WTC11 (cell line): ENCODE results near the gene WDR36. TPM values are rescaled to one million over a fixed set of nuclear protein-coding genes. Genes with fewer than 3 reads are reported as not detected.

Source experiments
- ATAC-seq: fragments of 200-7000 bp; cut with Tn5 transposase; 2 replicates; pipeline ENCODE4 v1.10.0; 2021; ENCODE audit warnings: mild to moderate bottlenecking, moderate library complexity
- CTCF ChIA-PET: fragments of 300-600 bp; sonication (Branson Sonifier 250); formaldehyde crosslinking; loops from one replicate; lab custom pipeline; 2021; ENCODE audit warnings: antibody characterized with exemption; lab: Charles Lee
- POLR2A ChIA-PET: fragments of 350-600 bp; sonication (Branson Sonifier 250); formaldehyde crosslinking; loops from one replicate; lab custom pipeline; 2021; ENCODE audit warnings: antibody characterized with exemption; lab: Charles Lee
- DNase-seq: peaks from one replicate; pipeline ENCODE4 v3.0.0; 2021; ENCODE audit warnings: low spot score
- H3K27ac Mint-ChIP-seq: 2 replicates; pipeline ENCODE4 v1.8.0; 2021; ENCODE audit warnings: mixed read lengths
- H3K27me3 Mint-ChIP-seq: 2 replicates; pipeline ENCODE4 v1.8.0; 2021; ENCODE audit warnings: low read depth, mild to moderate bottlenecking, moderate library complexity, mixed read lengths
- H3K36me3 Mint-ChIP-seq: 2 replicates; pipeline ENCODE4 v1.8.0; 2021; ENCODE audit warnings: mixed read lengths
- H3K4me1 Mint-ChIP-seq: 2 replicates; pipeline ENCODE4 v1.8.0; 2022; ENCODE audit warnings: mixed read lengths
- H3K4me3 Mint-ChIP-seq: 2 replicates; pipeline ENCODE4 v1.8.0; 2021; ENCODE audit warnings: mild to moderate bottlenecking, moderate library complexity, mixed read lengths
- H3K9me3 Mint-ChIP-seq: 2 replicates; pipeline ENCODE4 v1.8.0; 2021; ENCODE audit warnings: mixed read lengths
- AFF4 ChIP-seq: sonication (generic); formaldehyde crosslinking; IDR thresholded peaks from 2 replicates; pipeline ENCODE4 v1.8.1; 2023; ENCODE audit warnings: mild to moderate bottlenecking, missing genetic modification reagents, borderline replicate concordance
- ATF2 ChIP-seq: sonication (generic); formaldehyde crosslinking; IDR thresholded peaks from 2 replicates; pipeline ENCODE4 v1.8.1; 2022; ENCODE audit warnings: low read depth, missing genetic modification reagents, borderline replicate concordance
- CBFB ChIP-seq: sonication (generic); formaldehyde crosslinking; IDR thresholded peaks from 2 replicates; pipeline ENCODE4 v1.8.1; 2022; ENCODE audit warnings: mild to moderate bottlenecking, low read depth, missing genetic modification reagents
- EMX1 ChIP-seq: fragments of 250-450 bp; sonication (Bioruptor Pico); IDR thresholded peaks from 2 replicates; pipeline ENCODE4 v1.8.0; 2021; ENCODE audit warnings: mild to moderate bottlenecking
- FOXK1 ChIP-seq: sonication (generic); formaldehyde crosslinking; IDR thresholded peaks from 2 replicates; pipeline ENCODE4 v1.8.0; 2022; ENCODE audit warnings: mild to moderate bottlenecking, moderate library complexity, missing genetic modification reagents
- FOXP1 ChIP-seq: sonication (generic); formaldehyde crosslinking; IDR thresholded peaks from 2 replicates; pipeline ENCODE4 v1.8.0; 2022; ENCODE audit warnings: missing genetic modification reagents, mild to moderate bottlenecking, moderate library complexity, borderline replicate concordance
- HMGA2 ChIP-seq: fragments of 250-450 bp; sonication (Bioruptor Pico); IDR thresholded peaks from 2 replicates; pipeline ENCODE4 v1.4.0; 2021; ENCODE audit warnings: mild to moderate bottlenecking, moderate library complexity
- JUN ChIP-seq: sonication (generic); formaldehyde crosslinking; IDR thresholded peaks from 2 replicates; pipeline ENCODE4 v1.8.0; 2023; ENCODE audit warnings: mild to moderate bottlenecking, missing genetic modification reagents
- MXD4 ChIP-seq: fragments of 250-450 bp; sonication (Bioruptor Pico); IDR thresholded peaks from 2 replicates; pipeline ENCODE4 v1.8.0; 2021; ENCODE audit warnings: mild to moderate bottlenecking, moderate library complexity, borderline replicate concordance
- NR2C2 ChIP-seq: sonication (generic); formaldehyde crosslinking; IDR thresholded peaks from 2 replicates; pipeline ENCODE4 v1.8.0; 2022; ENCODE audit warnings: mild to moderate bottlenecking, missing genetic modification reagents
- RELA ChIP-seq: sonication (generic); formaldehyde crosslinking; IDR thresholded peaks from 2 replicates; pipeline ENCODE4 v1.8.1; 2022; ENCODE audit warnings: missing genetic modification reagents, mild to moderate bottlenecking, borderline replicate concordance
- TCF7 ChIP-seq: sonication (generic); formaldehyde crosslinking; IDR thresholded peaks from 2 replicates; pipeline ENCODE4 v1.8.0; 2022; ENCODE audit warnings: mild to moderate bottlenecking, low read depth, missing genetic modification reagents, moderate library complexity
- ZBTB21 ChIP-seq: sonication (generic); formaldehyde crosslinking; IDR thresholded peaks from 2 replicates; pipeline ENCODE4 v1.8.1; 2023; ENCODE audit warnings: mild to moderate bottlenecking, missing genetic modification reagents, borderline replicate concordance
- ZNF121 ChIP-seq: sonication (generic); formaldehyde crosslinking; IDR thresholded peaks from 2 replicates; pipeline ENCODE4 v1.8.0; 2023; ENCODE audit warnings: missing genetic modification reagents
- ZNF396 ChIP-seq: fragments of 250-450 bp; sonication (Bioruptor Pico); IDR thresholded peaks from 2 replicates; pipeline ENCODE4 v1.8.0; 2021; ENCODE audit warnings: mild to moderate bottlenecking, moderate library complexity, borderline replicate concordance
- ZNF416 ChIP-seq: fragments of 250-450 bp; sonication (Bioruptor Pico); IDR thresholded peaks from 2 replicates; pipeline ENCODE4 v1.9.0; 2021; ENCODE audit warnings: mild to moderate bottlenecking, inconsistent platforms
- ZNF423 ChIP-seq: fragments of 250-450 bp; sonication (Bioruptor Pico); IDR thresholded peaks from 2 replicates; pipeline ENCODE4 v2.1.2; 2022; ENCODE audit warnings: mild to moderate bottlenecking, moderate library complexity
- total RNA-seq: library from RNA; stranded (reverse); gene quantifications from 3 replicates; pipeline ENCODE4 v1.2.3, GENCODE V29; 2021
- TF ChIP-seq, protein P1 (sequence below): sonication (generic); formaldehyde crosslinking; IDR thresholded peaks from 2 replicates; pipeline ENCODE4 v1.8.1; 2023; ENCODE audit warnings: mild to moderate bottlenecking, missing genetic modification reagents, moderate library complexity
- TF ChIP-seq, protein P2 (sequence below): sonication (generic); formaldehyde crosslinking; IDR thresholded peaks from 2 replicates; pipeline ENCODE4 v1.8.0; 2022; ENCODE audit warnings: mild to moderate bottlenecking, missing genetic modification reagents
- TF ChIP-seq, protein P3 (sequence below): fragments of 250-450 bp; sonication (Bioruptor Pico); IDR thresholded peaks from 2 replicates; pipeline ENCODE4 v2.1.2; 2022; ENCODE audit warnings: mild to moderate bottlenecking, moderate library complexity
- TF ChIP-seq, protein P4 (sequence below): sonication (generic); formaldehyde crosslinking; IDR thresholded peaks from 2 replicates; pipeline ENCODE4 v1.8.1; 2023; ENCODE audit warnings: mild to moderate bottlenecking, missing genetic modification reagents

Gene WDR36
- total RNA-seq, 1 experiment from 2014 or later = 34.1 TPM

DNA sequence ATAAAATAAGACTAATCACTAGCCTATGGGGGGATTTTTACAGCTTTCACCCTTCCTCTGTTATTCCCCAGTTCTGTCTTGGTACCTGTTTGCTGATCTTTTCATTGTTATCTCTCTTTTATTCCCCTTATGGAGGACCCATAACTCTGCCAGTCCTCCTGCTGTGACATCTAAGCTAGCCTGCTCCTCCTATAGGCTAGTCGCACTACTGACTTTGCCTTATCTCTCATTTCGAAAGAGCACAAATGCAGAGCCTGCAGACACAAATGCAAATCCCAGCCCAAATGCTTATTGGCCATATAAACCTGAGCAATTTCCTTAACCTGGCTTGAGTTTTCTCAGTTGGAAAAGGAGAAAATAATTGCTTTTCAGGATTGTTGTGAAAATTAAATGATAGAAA is 72.9 kb downstream of the WDR36 start (continued):
- TF ChIP-seq AFF4 = no peak
- no peak for TF ChIP-seq ZNF416 (CRISPR knock-in tag)
- no peak for TF ChIP-seq JUN (CRISPR knock-in tag)
- no peak for TF ChIP-seq FOXK1 (CRISPR knock-in tag)

DNA sequence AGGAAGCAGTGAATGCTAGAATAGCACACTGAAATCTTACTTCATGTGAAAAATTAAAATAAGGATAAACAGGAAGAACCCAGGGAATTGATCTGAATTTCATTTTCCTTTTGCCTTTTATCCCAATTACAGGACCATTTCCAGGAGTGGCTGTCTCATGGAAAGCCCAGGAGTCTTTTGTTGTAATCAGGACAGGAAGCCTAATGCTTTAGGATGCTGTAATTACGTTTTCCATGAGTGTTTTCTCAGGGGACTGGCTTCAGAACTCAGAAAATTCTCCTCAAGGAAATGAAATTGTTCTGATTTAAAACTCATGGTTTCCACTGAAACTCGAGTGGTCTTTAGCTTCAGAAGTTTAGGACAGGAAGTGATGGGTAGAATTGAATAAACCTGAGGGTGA is 75.4 kb downstream of the WDR36 start:
- H3K27ac Mint-ChIP-seq = no peak overlapping the region
- no peaks in the 10 kb centered on the region for H3K9me3 Mint-ChIP-seq
- DNase-seq (no peak), ATAC-seq (no peak)
- H3K4me1 Mint-ChIP-seq = peaks cover 27% of the 10 kb centered on the region
- H3K4me3 Mint-ChIP-seq = no peak overlapping the region
- H3K27me3 Mint-ChIP-seq = no peaks in the 10 kb centered on the region
- TF ChIP-seq EMX1 (no peak), FOXK1 (CRISPR knock-in tag) (no peak), CBFB (CRISPR knock-in tag) (no peak), AFF4 (no peak), NR2C2 (CRISPR knock-in tag) (no peak), TCF7 (CRISPR knock-in tag) (no peak), FOXP1 (no peak), ZBTB21 (no peak), ATF2 (CRISPR knock-in tag) (no peak)
- TF ChIP-seq, protein P1, sequence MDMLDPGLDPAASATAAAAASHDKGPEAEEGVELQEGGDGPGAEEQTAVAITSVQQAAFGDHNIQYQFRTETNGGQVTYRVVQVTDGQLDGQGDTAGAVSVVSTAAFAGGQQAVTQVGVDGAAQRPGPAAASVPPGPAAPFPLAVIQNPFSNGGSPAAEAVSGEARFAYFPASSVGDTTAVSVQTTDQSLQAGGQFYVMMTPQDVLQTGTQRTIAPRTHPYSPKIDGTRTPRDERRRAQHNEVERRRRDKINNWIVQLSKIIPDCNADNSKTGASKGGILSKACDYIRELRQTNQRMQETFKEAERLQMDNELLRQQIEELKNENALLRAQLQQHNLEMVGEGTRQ (CRISPR knock-in tag) = no peak
- TF ChIP-seq, protein P2, sequence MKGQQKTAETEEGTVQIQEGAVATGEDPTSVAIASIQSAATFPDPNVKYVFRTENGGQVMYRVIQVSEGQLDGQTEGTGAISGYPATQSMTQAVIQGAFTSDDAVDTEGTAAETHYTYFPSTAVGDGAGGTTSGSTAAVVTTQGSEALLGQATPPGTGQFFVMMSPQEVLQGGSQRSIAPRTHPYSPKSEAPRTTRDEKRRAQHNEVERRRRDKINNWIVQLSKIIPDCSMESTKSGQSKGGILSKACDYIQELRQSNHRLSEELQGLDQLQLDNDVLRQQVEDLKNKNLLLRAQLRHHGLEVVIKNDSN = no peak
- H3K36me3 Mint-ChIP-seq = no peaks in the 10 kb centered on the region
- ChIA-PET CTCF (interaction anchor here (1.1 to 1.5 kb wide), 2 partner anchors 9 to 111 kb away, joined by 3 to 4 read pairs; no protein-coding TSS in a partner anchor), POLR2A (no interaction called here)

- CTCF ChIA-PET = interaction anchor here (1.4 to 1.6 kb wide), 3 partner anchors 9 to 293 kb away, joined by 3 to 10 read pairs (median 6); no protein-coding TSS in a partner anchor
- TF ChIP-seq ZNF423 = no peak
- TF ChIP-seq, protein P3, sequence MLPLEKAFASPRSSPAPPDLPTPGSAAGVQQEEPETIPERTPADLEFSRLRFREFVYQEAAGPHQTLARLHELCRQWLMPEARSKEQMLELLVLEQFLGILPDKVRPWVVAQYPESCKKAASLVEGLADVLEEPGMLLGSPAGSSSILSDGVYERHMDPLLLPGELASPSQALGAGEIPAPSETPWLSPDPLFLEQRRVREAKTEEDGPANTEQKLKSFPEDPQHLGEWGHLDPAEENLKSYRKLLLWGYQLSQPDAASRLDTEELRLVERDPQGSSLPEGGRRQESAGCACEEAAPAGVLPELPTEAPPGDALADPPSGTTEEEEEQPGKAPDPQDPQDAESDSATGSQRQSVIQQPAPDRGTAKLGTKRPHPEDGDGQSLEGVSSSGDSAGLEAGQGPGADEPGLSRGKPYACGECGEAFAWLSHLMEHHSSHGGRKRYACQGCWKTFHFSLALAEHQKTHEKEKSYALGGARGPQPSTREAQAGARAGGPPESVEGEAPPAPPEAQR = no peak
- TF ChIP-seq, protein P4, sequence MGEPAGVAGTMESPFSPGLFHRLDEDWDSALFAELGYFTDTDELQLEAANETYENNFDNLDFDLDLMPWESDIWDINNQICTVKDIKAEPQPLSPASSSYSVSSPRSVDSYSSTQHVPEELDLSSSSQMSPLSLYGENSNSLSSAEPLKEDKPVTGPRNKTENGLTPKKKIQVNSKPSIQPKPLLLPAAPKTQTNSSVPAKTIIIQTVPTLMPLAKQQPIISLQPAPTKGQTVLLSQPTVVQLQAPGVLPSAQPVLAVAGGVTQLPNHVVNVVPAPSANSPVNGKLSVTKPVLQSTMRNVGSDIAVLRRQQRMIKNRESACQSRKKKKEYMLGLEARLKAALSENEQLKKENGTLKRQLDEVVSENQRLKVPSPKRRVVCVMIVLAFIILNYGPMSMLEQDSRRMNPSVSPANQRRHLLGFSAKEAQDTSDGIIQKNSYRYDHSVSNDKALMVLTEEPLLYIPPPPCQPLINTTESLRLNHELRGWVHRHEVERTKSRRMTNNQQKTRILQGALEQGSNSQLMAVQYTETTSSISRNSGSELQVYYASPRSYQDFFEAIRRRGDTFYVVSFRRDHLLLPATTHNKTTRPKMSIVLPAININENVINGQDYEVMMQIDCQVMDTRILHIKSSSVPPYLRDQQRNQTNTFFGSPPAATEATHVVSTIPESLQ (CRISPR knock-in tag) = no peak
- TF ChIP-seq ZNF396 (CRISPR knock-in tag) = no peak
- no peak for TF ChIP-seq RELA
- TF ChIP-seq HMGA2 (CRISPR knock-in tag) = no peak
- TF ChIP-seq NR2C2 (CRISPR knock-in tag) = no peak
- no peak for TF ChIP-seq ZNF121 (CRISPR knock-in tag)
- no peak for TF ChIP-seq MXD4 (CRISPR knock-in tag)
These were observed 76.5 kb downstream of the WDR36 start for GRCh38 chr5:111168608-111169007.

More at GRCh38 chr5:111168608-111169007, 76.5 kb downstream of the WDR36 start:
- no peaks in the 10 kb centered on the region for H3K36me3 Mint-ChIP-seq
- no peak for DNase-seq
- no peak overlapping the region for H3K27ac Mint-ChIP-seq
- H3K27me3 Mint-ChIP-seq = no peaks in the 10 kb centered on the region
- peaks cover 31% of the 10 kb centered on the region for H3K4me1 Mint-ChIP-seq
- no peak overlapping the region for H3K4me3 Mint-ChIP-seq
- no peaks in the 10 kb centered on the region for H3K9me3 Mint-ChIP-seq
- POLR2A ChIA-PET = no interaction called here
- no peak for ATAC-seq
